ENCODE measurements around the gene TRPC3.

Gene TRPC3

DNA sequence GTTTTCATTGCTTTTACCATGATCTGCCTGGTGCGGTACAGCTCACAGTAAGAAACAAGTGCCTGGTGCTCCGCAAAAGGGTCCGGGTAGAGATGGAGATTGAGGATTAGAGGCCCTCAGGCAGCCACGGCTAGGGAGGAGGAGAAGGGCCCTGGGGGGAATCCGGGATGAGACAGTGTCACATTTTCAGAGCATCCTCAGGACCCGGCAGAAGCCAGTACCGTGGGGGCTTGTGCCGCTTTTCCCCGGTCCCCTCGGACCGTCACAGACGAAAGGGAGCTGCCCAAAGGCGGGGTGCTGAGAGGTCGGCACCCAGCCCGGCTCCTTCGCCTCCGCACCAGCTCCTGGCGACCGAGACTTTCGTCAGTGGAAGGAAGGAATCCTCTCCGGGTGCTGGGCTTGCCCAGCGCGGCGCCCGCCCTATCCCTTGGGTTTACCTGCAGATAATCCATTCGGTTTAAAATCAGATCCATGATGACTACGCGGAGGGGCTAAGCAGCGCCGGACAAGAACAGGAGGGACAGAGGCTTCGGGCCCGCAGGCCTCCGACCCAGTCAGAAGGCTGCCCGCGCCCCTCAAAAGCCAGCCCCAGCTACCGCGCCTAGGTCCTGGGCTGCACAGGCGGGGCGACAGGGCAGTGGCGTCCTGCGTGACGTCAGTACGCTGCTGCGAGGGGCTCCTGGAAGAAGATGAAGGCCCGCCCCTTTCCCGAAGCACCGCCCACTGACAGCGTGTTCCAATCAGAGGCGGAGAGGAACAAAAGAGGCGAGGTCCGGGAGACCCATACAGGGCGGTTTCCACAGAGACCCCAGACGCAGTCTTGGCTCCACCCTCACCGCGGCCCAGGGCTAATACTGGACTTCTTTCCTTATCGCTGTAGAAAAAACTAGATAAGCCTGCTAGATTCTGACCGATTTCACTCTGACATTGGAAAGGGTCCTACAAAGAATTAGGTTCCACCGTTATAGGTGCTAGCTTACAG lies 81.7 kb downstream of the TRPC3 start, which contains the start of gene BBS7:
Gene BBS7, minus strand, starts transcription at position 634 of the 982 bp plus-strand sequence. Its CDS starts 161 bp downstream, at position 473.
- DNase-seq: peak; percentile 76

DNA sequence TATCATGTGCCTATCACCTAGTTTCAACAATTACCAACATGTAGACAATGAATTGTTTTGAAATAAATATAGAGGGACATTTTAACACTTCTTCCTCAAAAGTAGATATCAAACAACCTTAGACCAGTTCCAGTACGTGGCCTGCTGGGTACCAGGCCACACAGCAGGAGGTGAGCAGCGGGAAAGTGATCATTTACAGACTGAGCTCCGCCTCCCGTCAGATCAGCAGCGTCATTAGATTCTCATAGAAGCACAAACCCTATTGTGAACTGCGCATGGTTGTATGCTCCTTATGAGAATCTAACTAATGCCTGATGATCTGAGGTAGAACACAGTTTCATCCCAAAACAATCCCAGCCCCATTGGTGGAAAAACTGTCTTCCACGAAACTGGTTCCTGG lies 88.1 kb downstream of the TRPC3 start:
- DNase-seq: no peak

DNA sequence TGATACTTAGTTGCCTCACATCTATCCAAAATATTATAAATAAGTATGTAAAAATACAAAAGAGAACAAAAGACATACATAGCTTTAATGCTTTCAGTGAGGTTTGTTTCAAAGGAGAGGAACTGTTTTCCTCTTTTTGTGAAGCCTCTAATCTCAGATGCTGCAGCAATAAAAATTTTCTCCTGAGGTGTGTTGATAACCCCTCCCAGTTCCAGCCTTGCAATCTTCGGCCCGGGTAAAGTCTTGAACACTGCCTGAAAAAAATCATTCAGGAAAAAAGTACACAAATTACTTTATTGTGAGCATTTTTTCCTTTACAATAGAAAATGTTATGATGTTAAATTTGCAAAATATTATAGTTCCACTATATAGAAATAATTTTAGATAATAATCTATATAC lies 90.4 kb downstream of the TRPC3 start:
- DNase-seq: no peak

DNA sequence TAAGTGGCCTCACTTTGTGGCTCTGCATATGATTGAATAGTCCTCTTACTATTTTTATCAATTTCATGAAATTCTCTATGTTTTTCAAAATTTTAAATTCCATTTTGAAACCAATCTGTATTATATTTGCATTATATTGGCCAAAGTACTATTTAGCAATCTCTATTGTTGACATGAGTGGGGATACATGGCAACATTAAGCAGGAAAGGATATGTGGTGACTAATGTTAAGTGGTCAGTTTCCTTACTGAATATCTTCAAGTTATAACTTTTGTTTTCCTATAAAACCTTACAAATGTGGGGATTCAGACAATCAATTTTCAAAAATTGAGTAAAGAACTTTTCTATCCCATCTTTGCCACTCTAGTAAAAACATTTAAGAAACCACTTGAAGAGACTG lies 91.7 kb downstream of the TRPC3 start:
- no peak for DNase-seq

DNA sequence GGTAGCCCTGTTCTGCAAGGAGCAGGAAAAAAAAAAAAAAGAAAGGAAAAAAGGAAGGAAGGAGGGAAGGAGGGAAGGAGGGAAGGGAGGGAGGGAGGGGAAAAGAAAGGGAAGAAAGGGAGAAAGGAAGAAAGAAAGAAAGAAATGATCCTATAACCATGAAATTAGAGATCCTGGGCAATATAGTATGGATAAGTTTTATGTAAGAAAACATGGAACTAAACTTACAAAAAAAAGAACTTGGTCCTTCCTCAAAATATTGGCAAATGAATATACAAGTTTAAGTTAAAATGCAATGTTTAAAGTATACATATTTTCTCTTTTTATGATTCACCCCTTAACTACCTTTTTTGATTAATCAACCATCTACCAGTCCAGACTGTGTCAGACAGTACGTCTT lies 100.5 kb downstream of the TRPC3 start:
- DNase-seq: no peak

DNA sequence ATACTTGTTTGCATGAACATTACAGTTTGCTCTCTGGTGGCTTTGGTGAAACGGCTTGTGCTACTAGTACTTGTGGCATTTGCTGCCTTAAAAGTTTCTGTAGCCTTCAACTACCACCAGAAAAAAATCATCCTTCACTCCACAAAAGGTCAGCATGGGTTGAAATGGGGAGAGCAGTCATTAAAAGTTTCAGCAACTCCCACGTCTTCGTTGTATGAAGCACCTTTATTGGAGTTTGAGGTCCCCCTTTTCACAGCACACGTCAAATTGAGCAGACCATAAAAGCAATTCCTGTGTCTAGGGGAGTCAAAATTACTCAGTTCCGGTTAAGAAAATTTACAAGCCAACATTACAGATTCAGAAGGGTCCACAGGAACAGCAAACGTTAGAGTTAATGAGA lies 105.2 kb downstream of the TRPC3 start:
- DNase-seq: no peak

DNA sequence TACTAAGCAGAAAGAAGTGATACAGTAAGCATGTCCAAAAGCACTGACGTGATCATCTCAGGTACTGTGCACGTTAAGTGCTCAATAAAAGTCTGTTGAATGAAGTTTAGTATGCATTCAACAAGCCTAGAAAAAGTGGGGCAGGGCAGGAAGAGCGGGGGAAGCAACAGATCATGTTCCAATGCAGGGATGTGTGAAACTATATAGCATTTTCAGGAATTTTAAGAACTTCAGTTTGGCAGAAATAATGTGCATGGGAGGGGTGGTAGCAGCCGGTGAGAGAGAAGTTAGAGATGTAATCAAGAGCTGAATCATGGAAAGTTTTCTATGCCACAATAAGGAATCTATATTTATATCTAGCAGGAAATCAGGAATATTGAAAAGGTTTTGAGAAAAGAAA lies 109.0 kb downstream of the TRPC3 start:
- DNase-seq: no peak

DNA sequence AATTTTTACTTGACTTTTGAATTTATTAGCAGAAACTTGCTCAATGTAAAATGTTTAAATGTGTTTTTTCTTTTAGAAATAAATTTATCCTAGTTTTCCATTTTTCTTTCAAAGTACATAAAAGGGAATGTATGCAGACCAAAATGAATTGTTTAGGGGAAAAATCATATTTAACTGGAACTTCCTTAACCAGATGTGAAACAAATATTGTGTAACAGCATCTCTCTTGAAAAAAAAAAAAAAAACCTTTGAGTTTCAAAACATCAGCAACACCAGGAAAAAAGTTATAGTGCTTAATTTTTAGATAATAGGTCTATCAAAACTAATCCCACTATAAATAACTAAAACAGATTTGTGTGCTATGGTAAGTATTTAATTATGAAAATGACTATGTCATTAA lies 113.7 kb downstream of the TRPC3 start:
- DNase-seq: no peak

DNA sequence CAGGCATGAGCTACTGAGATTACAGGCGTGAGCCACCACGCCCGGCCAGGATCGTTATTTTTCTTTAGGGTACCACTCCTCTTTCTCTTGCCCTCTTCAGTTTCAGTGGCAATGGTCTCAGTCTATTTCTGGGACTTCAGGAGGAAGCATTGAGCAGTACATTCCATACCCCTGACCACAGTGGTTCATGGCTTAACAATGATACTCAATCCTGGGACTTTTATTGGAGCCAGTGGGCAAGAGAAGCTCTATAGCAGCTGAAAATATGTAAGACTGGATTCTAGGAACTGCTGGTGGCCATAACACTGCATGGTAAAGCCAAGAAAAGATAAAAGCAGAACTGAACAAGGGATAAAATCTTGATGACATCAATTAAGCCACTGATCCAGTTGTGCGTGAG lies 122.3 kb downstream of the TRPC3 start:
- no peak for DNase-seq

Measured in SIG-M5 (cell line).